Transverse colon (tissue), 3 donors: ENCODE measurements around the gene CKMT2.

Source experiments
- CTCF ChIP-seq, 5 experiments: fragments of 200-600 bp in 3 of 5; fragments of 450-650 bp in 2 of 5; sonication (generic) in 3 of 5; IDR thresholded peaks; 1 replicate in 2 of 5; 2 replicates in 3 of 5; pipeline ENCODE4 v1.5.1; 2016 to 2017; ENCODE audit warnings: antibody characterized with exemption in 5 of 5, inconsistent platforms in 3 of 5, mild to moderate bottlenecking in 2 of 5, moderate library complexity in 1 of 5
- EP300 ChIP-seq: sonication (generic); formaldehyde crosslinking; IDR thresholded peaks from one replicate; pipeline ENCODE4 v1.6.1; 2017; ENCODE audit warnings: antibody characterized with exemption, low read depth
- POLR2A ChIP-seq: fragments of 450-650 bp; IDR thresholded peaks from one replicate; pipeline ENCODE4 v1.6.1; 2016; ENCODE audit warnings: antibody characterized with exemption, mild to moderate bottlenecking, moderate library complexity

GRCh38 chr5:81288021-81288433, 54.9 kb downstream of the CKMT2 start:
- TF ChIP-seq CTCF (IDR thresholded peaks at IDR 0.05) = no peak
- no peak for TF ChIP-seq POLR2A
- TF ChIP-seq EP300 = no peak
